ENCODE results near the gene PGS1.

- TF ChIP-seq POLR2A (IDR thresholded peaks at IDR 0.05): no peak
- TF ChIP-seq CTCF (IDR thresholded peaks at IDR 0.05): no peak
These were observed 81.2 kb downstream of the PGS1 start for GRCh38 chr17:78459696-78460095.
